ENCODE results near the gene NRG3. TPM values are rescaled to one million over a fixed set of nuclear protein-coding genes. Genes with fewer than 3 reads are reported as not detected.

Gene NRG3
- total and polyA plus RNA-seq, 2 of the 8 experiments (the other 6 are each of a cell fraction or from before 2014, with no cell fraction given) = 4.2 to 5.0 TPM

DNA sequence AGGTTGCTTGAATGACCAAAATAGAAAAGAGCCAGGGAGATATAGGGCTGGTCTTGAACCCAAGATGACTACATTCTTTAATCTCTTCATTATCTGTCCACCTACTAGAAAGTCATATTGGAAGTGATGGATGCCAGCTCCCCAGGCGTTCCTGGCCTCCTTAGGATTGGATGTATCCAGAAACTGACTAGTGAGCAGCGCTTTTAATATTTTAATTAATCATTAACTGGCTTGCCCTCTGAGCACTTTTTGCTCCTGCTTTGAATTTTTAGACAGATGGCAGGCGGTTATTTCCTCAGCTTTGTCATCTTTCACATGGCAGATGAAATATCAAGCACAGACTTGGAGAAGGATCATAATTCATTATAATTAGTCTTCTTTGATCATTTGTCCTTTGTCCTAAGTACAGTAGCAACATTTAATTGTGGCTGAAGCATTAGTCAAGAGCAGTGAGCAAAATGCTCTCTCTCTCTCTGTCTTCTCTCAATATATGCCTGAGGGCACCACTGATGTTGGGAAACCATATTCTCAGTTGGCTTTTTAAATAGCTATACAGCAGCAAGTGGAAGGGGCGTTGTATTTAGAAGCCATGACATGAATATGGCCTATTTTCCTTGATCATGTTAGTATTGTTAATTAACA, 588.0 kb downstream of the NRG3 start:
- H3K23ac ChIP-seq (ENCODE audit: insufficient read length) = no peak overlapping the region
- H2BK120ac ChIP-seq (replicated peaks; ENCODE audit: low read depth, low read length) = no peak overlapping the region
- H2BK15ac ChIP-seq (ENCODE audit: low read length) = no peak overlapping the region
- H3K4me2 ChIP-seq (ENCODE audit: insufficient read depth in 1 of 2, low read depth in 2 of 2, low read length in 2 of 2) = no peak overlapping the region
- H3K4me1 ChIP-seq (replicated peaks in 1 of 4; ENCODE audit: control insufficient read depth in 3 of 4, insufficient read depth in 4 of 4, low read length in 3 of 4) = no peaks in the 10 kb centered on the region
- no peaks in the 10 kb centered on the region for H4K20me1 ChIP-seq (replicated peaks in 1 of 2; ENCODE audit: control insufficient read depth in 1 of 2, insufficient read depth in 2 of 2, low read length in 2 of 2)
- H3K9me3 ChIP-seq (ENCODE audit: insufficient read depth in 2 of 2, low read depth in 1 of 2, low read length in 1 of 2) = no peaks in the 10 kb centered on the region
- no peaks in the 10 kb centered on the region for H3K27me3 ChIP-seq (replicated peaks in 1 of 4; ENCODE audit: control insufficient read depth in 3 of 4, extremely low read depth in 1 of 4, insufficient read depth in 3 of 4, low read length in 3 of 4)
- no peak overlapping the region for H3K27ac ChIP-seq (ENCODE audit: low read depth, low read length)
- WGBS, 2 experiments (ENCODE audit: extremely low coverage in 1 of 2, insufficient coverage in 1 of 2, insufficient read length in 1 of 2, insufficient replicate concordance in 2 of 2, low coverage in 1 of 2, low lambda C conversion rate in 2 of 2, missing lambda C conversion rate in 1 of 2) = 91% methylated on average over 4 of the region's 4 CpGs; no CpG with 5 or more reads in 1 of the 2 experiments
- POLR2A ChIA-PET (ENCODE audit: partially characterized antibody) = no interaction called here
- no peak overlapping the region for H2BK20ac ChIP-seq (ENCODE audit: low read length)
- no peak overlapping the region for H3K9ac ChIP-seq (replicated peaks in 1 of 4; ENCODE audit: extremely low read depth in 1 of 4, low read depth in 3 of 4, low read length in 3 of 4)
- no peak for FAIRE-seq
- H3K23me2 ChIP-seq (ENCODE audit: low read depth, low read length) = peaks cover 5% of the 10 kb centered on the region; the same call in 1 of the 2 replicates
- H3K79me1 ChIP-seq (ENCODE audit: low read depth, low read length) = no peaks in the 10 kb centered on the region
- DNase-seq (ENCODE audit: low read depth in 1 of 2, low spot score in 2 of 2) = no peak
- H4K5ac ChIP-seq (ENCODE audit: insufficient read length, low read depth, low read length) = no peak overlapping the region
- H3K18ac ChIP-seq (ENCODE audit: extremely low read depth, low read length) = no peak overlapping the region
- H3K4ac ChIP-seq (replicated peaks; ENCODE audit: insufficient read length, low read depth, low read length) = no peak overlapping the region
- no peak overlapping the region for H2AK5ac ChIP-seq (ENCODE audit: low read depth, low read length)
- no peaks in the 10 kb centered on the region for H3K36me3 ChIP-seq (ENCODE audit: control insufficient read depth in 2 of 4, insufficient read depth in 4 of 4, low read length in 3 of 4)
- H2AFZ ChIP-seq (ENCODE audit: low read length) = no peak overlapping the region
- H2BK12ac ChIP-seq (ENCODE audit: low read depth, low read length) = no peak overlapping the region
- no peak overlapping the region for H3K4me3 ChIP-seq (ENCODE audit: extremely low read depth in 1 of 4, insufficient read depth in 2 of 4, low read depth in 3 of 4, low read length in 4 of 4)
- no peak overlapping the region for H3K14ac ChIP-seq (ENCODE audit: insufficient read length)
- no peaks in the 10 kb centered on the region for H3K79me2 ChIP-seq (ENCODE audit: control insufficient read depth in 1 of 2, insufficient read depth in 2 of 2, low read length in 2 of 2)
- H4K8ac ChIP-seq (ENCODE audit: extremely low read depth, insufficient read depth, low read length) = no peak overlapping the region
- CTCF ChIA-PET (ENCODE audit: partially characterized antibody) = interaction anchor here (0.6 kb wide), 2 partner anchors 113 to 1553 kb away, joined by 3 read pairs; no protein-coding TSS in a partner anchor
- no peak overlapping the region for H3K56ac ChIP-seq (replicated peaks; ENCODE audit: insufficient read length, low read depth, low read length)
- no peak overlapping the region for H4K91ac ChIP-seq (replicated peaks; ENCODE audit: insufficient read length, low read length)
- no peak overlapping the region for H2BK5ac ChIP-seq (ENCODE audit: low read depth, low read length)
- TF ChIP-seq RFX5 (IDR thresholded peaks at IDR 0.05; ENCODE audit: borderline replicate concordance, low read depth, low read length) (no peak), FOSL1 (IDR thresholded peaks at IDR 0.05; ENCODE audit: insufficient read depth, low read depth, low read length) (no peak), PHF8 (conservative IDR thresholded peaks at IDR 0.05; ENCODE audit: low read depth, low read length) (no peak), TEAD4 (IDR thresholded peaks at IDR 0.05; ENCODE audit: low read depth, low read length) (no peak), KDM1A (IDR thresholded peaks at IDR 0.05; ENCODE audit: borderline replicate concordance, low read length) (no peak), CEBPB (IDR thresholded peaks at IDR 0.05; ENCODE audit: low read depth, low read length) (no peak), ATF3 (IDR thresholded peaks at IDR 0.05; ENCODE audit: insufficient read depth, low read depth, low read length) (no peak), CBX8 (IDR thresholded peaks at IDR 0.05; ENCODE audit: borderline replicate concordance, low read depth, low read length) (no peak), HDAC6 (IDR thresholded peaks at IDR 0.05; ENCODE audit: low read depth, low read length) (no peak), RXRA (IDR thresholded peaks at IDR 0.05; ENCODE audit: insufficient read depth, low read depth, low read length) (no peak), SP1 (IDR thresholded peaks at IDR 0.05; ENCODE audit: low read depth, low read length) (no peak), NANOG (IDR thresholded peaks at IDR 0.05; ENCODE audit: insufficient read depth, low read depth, low read length, poor library complexity, severe bottlenecking) (no peak), POLR2A (IDR thresholded peaks at IDR 0.05; ENCODE audit: control extremely low read depth in 1 of 2, low read depth in 2 of 2, low read length in 2 of 2) (no peak), TAF1 (IDR thresholded peaks at IDR 0.05; ENCODE audit: low read depth, low read length) (no peak)
